Thyroid gland (tissue), 4 donors: ENCODE measurements around the gene NSUN3. TPM values are rescaled to one million over a fixed set of nuclear protein-coding genes. Genes with fewer than 3 reads are reported as not detected.
A peak's percentile ranks its signal among the peaks of the same experiment; 100 is the strongest.

Source experiments
- DNase-seq, 2 donors: peaks; one replicate each; pipeline ENCODE4 v3.0.0-alpha.2; 2019
- H3K27ac ChIP-seq, 3 donors: fragments of 200-600 bp; sonication (generic); 1 replicate in 2 of 3; 2 replicates in 1 of 3; pipeline ENCODE4 v1.5.1; 2016 to 2019; ENCODE audit warnings: mild to moderate bottlenecking in 1 of 3, moderate library complexity in 1 of 3
- H3K27me3 ChIP-seq: fragments of 200-600 bp; sonication (generic); one replicate; pipeline ENCODE4 v1.5.1; 2019
- H3K36me3 ChIP-seq, 2 donors: fragments of 200-600 bp; sonication (generic); one replicate each; pipeline ENCODE4 v1.5.1; 2016 to 2019
- H3K4me1 ChIP-seq, 2 donors: fragments of 200-600 bp; sonication (generic); one replicate each; pipeline ENCODE4 v1.5.1; 2017 to 2019
- H3K4me3 ChIP-seq, 3 donors: fragments of 200-600 bp; sonication (generic); replicated peaks in 1 of 3; 1 replicate in 2 of 3; 2 replicates in 1 of 3; pipeline ENCODE4 v1.5.1; 2016; ENCODE audit warnings: mild to moderate bottlenecking in 1 of 3
- H3K9me3 ChIP-seq: fragments of 200-600 bp; sonication (generic); one replicate; pipeline ENCODE4 v1.5.1; 2017
- POLR2A ChIP-seq, 2 donors: fragments of 450-650 bp; IDR thresholded peaks; one replicate each; pipeline ENCODE4 v1.6.1; 2017; ENCODE audit warnings: antibody characterized with exemption in 2 of 2, mild to moderate bottlenecking in 2 of 2, moderate library complexity in 1 of 2
- WGBS, 2 donors: methylation state at CpG; one replicate each; pipeline ENCODE4 v1.1.5; 2017; 5-methylcytosine and 5-hydroxymethylcytosine counted together
- intact Hi-C: fragments of 100-400 bp; cut with DNase I; formaldehyde crosslinking; loops from one replicate; pipeline ENCODE4 v1.15.1; 2023
- total RNA-seq, 4 donors: library from RNA; depleted of rRNA; stranded (reverse); fragments of >200 nt; gene quantifications; one replicate each; pipeline ENCODE4 v1.2.3, GENCODE V29; 2016
- TF ChIP-seq, protein P1 (sequence below), 6 experiments: fragments of 200-600 bp in 3 of 6; fragments of 450-650 bp in 3 of 6; sonication (generic) in 3 of 6; IDR thresholded peaks; one replicate each; pipeline ENCODE4 v1.5.1; 2016 to 2019; ENCODE audit warnings: antibody characterized with exemption in 6 of 6, mild to moderate bottlenecking in 2 of 6, inconsistent platforms in 1 of 6, moderate library complexity in 1 of 6

NSUN3 gene
- total RNA-seq, 4 donors from 2014 or later: 12.5 to 22.5 (median 15.4) TPM

DNA sequence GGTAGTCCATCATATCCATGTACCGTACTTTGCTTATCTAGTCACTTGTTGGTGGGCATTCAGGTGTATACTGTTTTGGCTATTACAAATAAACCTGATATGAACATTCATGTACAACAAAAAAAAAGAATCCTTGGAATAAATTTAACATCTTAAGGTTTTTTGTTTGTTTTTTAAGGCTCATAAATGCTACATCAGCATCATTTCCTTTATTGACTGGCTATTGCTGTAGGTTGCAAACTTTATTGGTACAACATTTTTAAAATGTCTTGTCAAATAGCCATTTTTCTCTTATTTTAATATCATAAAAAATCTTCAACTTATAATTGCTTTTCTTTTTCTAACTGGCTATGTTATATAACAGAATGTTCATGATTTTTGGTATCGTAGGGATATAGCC lies 16.3 kb upstream of the NSUN3 start:
- WGBS, 2 donors: 83% methylated on average over 2 of the region's 2 CpGs
- Histone ChIP-seq H3K9me3 (no peaks in the 10 kb centered on the region), H3K27ac (no peak overlapping the region), H3K4me3 (no peak overlapping the region), H3K36me3 (peaks cover 9% of the 10 kb centered on the region in 2 donors), H3K4me1 (no peaks in the 10 kb centered on the region), H3K27me3 (no peaks in the 10 kb centered on the region)
- no peak for DNase-seq
- intact Hi-C loops: no loop called here
- TF ChIP-seq, protein P1, sequence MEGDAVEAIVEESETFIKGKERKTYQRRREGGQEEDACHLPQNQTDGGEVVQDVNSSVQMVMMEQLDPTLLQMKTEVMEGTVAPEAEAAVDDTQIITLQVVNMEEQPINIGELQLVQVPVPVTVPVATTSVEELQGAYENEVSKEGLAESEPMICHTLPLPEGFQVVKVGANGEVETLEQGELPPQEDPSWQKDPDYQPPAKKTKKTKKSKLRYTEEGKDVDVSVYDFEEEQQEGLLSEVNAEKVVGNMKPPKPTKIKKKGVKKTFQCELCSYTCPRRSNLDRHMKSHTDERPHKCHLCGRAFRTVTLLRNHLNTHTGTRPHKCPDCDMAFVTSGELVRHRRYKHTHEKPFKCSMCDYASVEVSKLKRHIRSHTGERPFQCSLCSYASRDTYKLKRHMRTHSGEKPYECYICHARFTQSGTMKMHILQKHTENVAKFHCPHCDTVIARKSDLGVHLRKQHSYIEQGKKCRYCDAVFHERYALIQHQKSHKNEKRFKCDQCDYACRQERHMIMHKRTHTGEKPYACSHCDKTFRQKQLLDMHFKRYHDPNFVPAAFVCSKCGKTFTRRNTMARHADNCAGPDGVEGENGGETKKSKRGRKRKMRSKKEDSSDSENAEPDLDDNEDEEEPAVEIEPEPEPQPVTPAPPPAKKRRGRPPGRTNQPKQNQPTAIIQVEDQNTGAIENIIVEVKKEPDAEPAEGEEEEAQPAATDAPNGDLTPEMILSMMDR (IDR thresholded peaks at IDR 0.05): no peak
- no peak for TF ChIP-seq POLR2A (IDR thresholded peaks at IDR 0.05)

DNA sequence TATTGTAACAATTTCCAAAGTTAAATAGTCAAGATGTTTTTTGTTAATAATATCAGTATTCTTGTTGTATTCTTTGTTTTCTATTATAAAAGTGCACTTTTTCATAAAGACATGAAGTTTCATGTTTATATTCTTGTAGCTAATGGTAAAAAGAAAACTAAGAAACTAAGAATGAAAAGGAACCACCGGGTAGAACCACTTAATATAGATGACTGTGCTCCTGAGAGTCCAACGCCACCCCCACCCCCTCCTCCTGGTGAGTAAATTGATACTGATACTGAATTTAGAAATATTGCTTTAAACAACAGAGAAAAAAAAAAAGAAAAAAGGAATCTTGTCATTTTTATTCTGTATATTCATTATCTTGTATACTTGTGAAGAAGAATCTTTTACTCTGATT lies 13.6 kb upstream of the NSUN3 start:
- Histone ChIP-seq H3K27me3 (no peaks in the 10 kb centered on the region), H3K4me1 (no peaks in the 10 kb centered on the region), H3K4me3 (no peak overlapping the region), H3K27ac (no peak overlapping the region), H3K9me3 (no peaks in the 10 kb centered on the region), H3K36me3 (peaks cover 5% of the 10 kb centered on the region in 2 donors)
- no peak for DNase-seq
- TF ChIP-seq, protein P1 (IDR thresholded peaks at IDR 0.05): no peak
- no peak for TF ChIP-seq POLR2A (IDR thresholded peaks at IDR 0.05)
- intact Hi-C loops: no loop called here
- WGBS, 2 donors: 64 to 68% methylated on average over 2 of the region's 2 CpGs

DNA sequence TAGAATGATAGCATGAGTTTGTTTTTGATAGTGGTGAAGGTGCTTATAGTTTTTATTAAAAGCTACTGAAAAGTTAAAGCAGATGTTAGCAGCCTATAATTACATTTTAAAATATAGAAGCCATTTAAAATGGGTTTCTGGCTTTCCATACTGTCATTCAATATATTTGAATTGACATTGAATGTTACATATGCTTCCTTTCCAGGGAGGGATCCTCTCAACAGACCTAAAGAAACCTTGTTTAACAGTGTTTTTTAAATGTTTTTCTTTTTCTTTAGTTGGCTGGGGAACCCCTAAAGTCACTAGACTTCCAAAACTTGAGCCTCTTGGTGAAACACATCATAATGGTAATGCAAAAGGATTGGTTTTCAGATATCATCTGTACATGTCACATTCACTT lies 12.3 kb upstream of the NSUN3 start:
- H3K27ac ChIP-seq: no peak overlapping the region
- intact Hi-C loops: no loop called here
- no peaks in the 10 kb centered on the region for H3K36me3 ChIP-seq
- no peaks in the 10 kb centered on the region for H3K27me3 ChIP-seq
- no peak overlapping the region for H3K4me3 ChIP-seq
- no peak for DNase-seq
- no peaks in the 10 kb centered on the region for H3K4me1 ChIP-seq
- no peak for TF ChIP-seq POLR2A (IDR thresholded peaks at IDR 0.05)
- TF ChIP-seq, protein P1 (IDR thresholded peaks at IDR 0.05): no peak
- no peaks in the 10 kb centered on the region for H3K9me3 ChIP-seq

DNA sequence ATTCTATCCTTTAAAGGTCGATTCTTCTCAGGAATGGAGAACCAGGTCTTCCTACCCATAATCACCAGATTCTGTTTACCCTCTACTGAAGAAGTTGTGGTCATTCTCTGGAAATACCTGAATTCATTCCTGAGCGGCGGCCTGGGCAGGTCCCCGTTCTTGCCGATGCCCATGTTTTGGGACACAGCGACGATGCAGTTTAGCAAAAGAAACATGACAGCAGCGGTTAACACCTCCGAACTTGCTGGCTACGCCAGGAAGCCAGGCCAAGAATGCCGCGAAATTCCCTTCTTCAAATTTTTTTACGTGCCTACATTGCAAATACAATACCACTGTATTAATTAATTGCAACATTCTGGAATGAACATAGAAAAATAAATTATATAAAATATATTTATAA lies 1.6 kb upstream of the NSUN3 start:
- intact Hi-C loops: loop anchor here (10.0 kb wide), 1 partner anchor 56 kb away; no protein-coding TSS in a partner anchor
- Histone ChIP-seq H3K36me3 (no peaks in the 10 kb centered on the region), H3K4me3 (no peak overlapping the region), H3K27me3 (no peaks in the 10 kb centered on the region), H3K9me3 (no peaks in the 10 kb centered on the region), H3K4me1 (peaks cover 8 to 11% of the 10 kb centered on the region in 2 donors), H3K27ac (no peak overlapping the region)
- no peak for TF ChIP-seq POLR2A (IDR thresholded peaks at IDR 0.05)
- TF ChIP-seq, protein P1 (IDR thresholded peaks at IDR 0.05): no peak
- no peak for DNase-seq
- 97 to 99% methylated on average over 13 of the region's 13 CpGs for WGBS, 2 donors

DNA sequence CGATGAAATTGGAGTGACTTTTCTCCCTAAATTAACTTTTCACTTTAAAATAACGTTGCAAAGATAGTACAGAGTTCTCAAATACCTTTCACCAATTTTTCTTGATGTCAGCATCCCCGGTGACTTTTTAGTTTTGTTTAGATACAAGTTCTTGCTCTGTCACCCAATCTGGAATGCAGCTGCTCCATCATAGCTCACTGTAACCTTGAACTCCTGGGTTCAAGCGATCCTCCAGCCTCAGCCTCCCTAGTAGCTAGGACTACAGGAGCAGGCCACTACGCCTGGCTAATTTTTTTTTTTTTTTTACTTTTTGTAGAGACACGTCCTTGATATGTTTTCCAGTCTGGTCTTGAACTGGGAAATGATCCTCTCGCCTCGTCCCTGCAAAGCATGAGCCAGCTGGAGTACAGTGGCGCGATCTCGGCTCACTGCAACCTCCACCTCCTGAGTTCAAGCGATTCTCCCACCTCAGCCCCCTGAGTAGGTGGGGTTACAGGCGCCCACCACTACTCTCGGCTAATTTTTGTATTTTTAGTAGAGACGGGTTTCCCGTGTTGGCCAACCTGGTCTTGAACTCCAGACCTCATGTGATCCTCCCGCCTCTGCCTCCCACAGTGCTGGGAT lies 747 bp downstream of the NSUN3 start:
- 66 to 70% methylated on average over 17 of the region's 17 CpGs for WGBS, 2 donors
- intact Hi-C loops: loop anchor here (10.0 kb wide), 1 partner anchor 59 kb away; no protein-coding TSS in a partner anchor
- peak overlapping the region; percentile 50 to 61 (median 58) for H3K4me3 ChIP-seq
- no peaks in the 10 kb centered on the region for H3K36me3 ChIP-seq
- H3K9me3 ChIP-seq: no peaks in the 10 kb centered on the region
- peak overlapping the region; percentile 70 to 95 (median 86) for H3K27ac ChIP-seq
- no peaks in the 10 kb centered on the region for H3K27me3 ChIP-seq
- peaks cover 8 to 11% of the 10 kb centered on the region in 2 donors for H3K4me1 ChIP-seq
- TF ChIP-seq, protein P1 (IDR thresholded peaks at IDR 0.05): no peak
- no peak for TF ChIP-seq POLR2A (IDR thresholded peaks at IDR 0.05)
- DNase-seq: no peak
